DND-41 (cell line): ENCODE data around the gene DUSP7.

Experiments
- CTCF ChIP-seq: IDR thresholded peaks from 2 replicates; pipeline ENCODE4 v1.5.1; 2012; ENCODE audit warnings: borderline replicate concordance, low read length, moderate library complexity, mild to moderate bottlenecking; ENCODE audit not compliant: poor library complexity, severe bottlenecking; ENCODE audit errors: extremely low read depth
- EZH2 ChIP-seq: IDR thresholded peaks from 3 replicates; pipeline ENCODE4 v1.6.1; 2012; ENCODE audit warnings: borderline replicate concordance, low read depth, mild to moderate bottlenecking, moderate library complexity, low read length, inconsistent platforms; ENCODE audit not compliant: severe bottlenecking

DNA sequence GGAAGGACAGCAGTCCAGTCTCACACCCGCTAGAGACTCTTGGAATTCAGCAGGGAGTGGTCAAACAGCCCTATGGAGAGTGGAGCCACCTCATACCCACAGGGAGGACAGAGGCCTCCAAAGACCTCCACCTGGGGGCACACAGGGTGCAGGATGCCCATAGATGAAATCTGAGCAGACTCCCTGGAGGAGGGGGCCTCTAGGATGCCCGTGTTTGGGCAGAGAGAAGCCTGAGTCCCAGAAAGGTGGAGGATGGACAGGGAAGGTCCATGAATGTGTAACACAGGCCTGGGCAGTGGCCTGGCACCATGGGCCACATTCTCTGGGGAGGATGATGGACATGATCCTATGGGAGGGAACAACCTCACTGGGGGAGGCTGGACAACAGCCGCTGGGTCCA lies 21.7 kb downstream of the DUSP7 start:
- TF ChIP-seq CTCF (no peak), EZH2 (no peak)
